Measurements from ENCODE around the gene METTL9.

- no peak for TF ChIP-seq CTCF (IDR thresholded peaks at IDR 0.05)
- TF ChIP-seq POLR2A (IDR thresholded peaks at IDR 0.05): no peak
These were observed 67.4 kb downstream of the METTL9 start for GRCh38 chr16:21666772-21667171.

All from uterus (tissue), 2 donors.